ENCODE data around the gene PHLDB3. TPM values are rescaled to one million over a fixed set of nuclear protein-coding genes. Genes with fewer than 3 reads are reported as not detected.
A peak's percentile ranks its signal among the peaks of the same experiment; 100 is the strongest.

The PHLDB3 gene
- total RNA-seq, 1 experiment from 2014 or later: 33.1 TPM

DNA sequence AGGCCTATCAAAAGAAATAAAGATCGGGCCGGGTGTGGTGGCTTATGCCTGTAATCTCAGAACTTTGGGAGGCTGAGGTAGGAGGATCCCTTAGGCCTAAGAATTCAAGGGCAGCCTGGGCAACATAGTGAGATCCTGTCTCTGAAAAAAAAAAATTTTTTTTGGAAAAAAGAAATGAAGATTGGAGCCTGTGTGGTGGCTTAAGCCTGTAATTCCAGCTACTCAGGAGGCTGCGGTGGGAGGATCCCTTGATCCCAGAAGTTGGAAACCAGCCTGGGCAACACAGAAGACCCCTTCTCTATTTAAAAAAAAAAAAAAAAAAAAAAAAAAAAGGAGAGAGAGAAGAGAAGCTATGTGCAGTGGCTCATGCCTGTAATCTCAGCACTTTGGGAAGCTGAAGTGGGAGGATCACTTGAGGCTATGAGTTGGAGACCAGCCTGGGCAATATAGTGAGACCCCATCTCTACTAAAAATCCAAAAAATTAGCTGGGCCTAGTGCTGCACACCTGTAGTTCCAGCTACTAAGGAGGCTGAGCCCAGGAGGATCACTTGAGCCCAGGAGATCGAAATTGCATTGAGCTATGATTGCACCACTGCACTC, 24.5 kb downstream of the PHLDB3 start:
- BruUV-seq (replicated peaks): no TSS peak
- H3K36me3 ChIP-seq (ENCODE audit: control insufficient read depth, insufficient read depth, low read length): no peaks in the 10 kb centered on the region
- POLR2A ChIA-PET: interaction anchor here (0.9 kb wide), 1 partner anchor 39 kb away, joined by 4 read pairs; no protein-coding TSS in a partner anchor
- no peak for DNase-seq
- Mint-ChIP-seq H3K4me1 (ENCODE audit: low read depth, unreplicated experiment) (peaks cover 6% of the 10 kb centered on the region), H3K9me3 (ENCODE audit: unreplicated experiment) (no peaks in the 10 kb centered on the region), H3K4me3 (ENCODE audit: unreplicated experiment) (no peak overlapping the region), H3K27me3 (ENCODE audit: insufficient read depth, unreplicated experiment) (no peaks in the 10 kb centered on the region), H3K27ac (ENCODE audit: unreplicated experiment) (no peak overlapping the region), H3K36me3 (ENCODE audit: insufficient read depth, unreplicated experiment) (peaks cover 16% of the 10 kb centered on the region)
- H3K9me3 ChIP-seq: no peaks in the 10 kb centered on the region
- H3K4me3 ChIP-seq (ENCODE audit: low read depth, low read length): no peak overlapping the region
- intact Hi-C loops (cut with micrococcal nuclease; ENCODE audit: unreplicated experiment): no loop called here
- CTCF ChIA-PET: interaction anchor here (1.6 kb wide), 1 partner anchor 39 kb away, joined by 4 read pairs; no protein-coding TSS in a partner anchor
- peaks cover 9% of the 10 kb centered on the region for H3K4me1 ChIP-seq
- TF ChIP-seq, protein P1, sequence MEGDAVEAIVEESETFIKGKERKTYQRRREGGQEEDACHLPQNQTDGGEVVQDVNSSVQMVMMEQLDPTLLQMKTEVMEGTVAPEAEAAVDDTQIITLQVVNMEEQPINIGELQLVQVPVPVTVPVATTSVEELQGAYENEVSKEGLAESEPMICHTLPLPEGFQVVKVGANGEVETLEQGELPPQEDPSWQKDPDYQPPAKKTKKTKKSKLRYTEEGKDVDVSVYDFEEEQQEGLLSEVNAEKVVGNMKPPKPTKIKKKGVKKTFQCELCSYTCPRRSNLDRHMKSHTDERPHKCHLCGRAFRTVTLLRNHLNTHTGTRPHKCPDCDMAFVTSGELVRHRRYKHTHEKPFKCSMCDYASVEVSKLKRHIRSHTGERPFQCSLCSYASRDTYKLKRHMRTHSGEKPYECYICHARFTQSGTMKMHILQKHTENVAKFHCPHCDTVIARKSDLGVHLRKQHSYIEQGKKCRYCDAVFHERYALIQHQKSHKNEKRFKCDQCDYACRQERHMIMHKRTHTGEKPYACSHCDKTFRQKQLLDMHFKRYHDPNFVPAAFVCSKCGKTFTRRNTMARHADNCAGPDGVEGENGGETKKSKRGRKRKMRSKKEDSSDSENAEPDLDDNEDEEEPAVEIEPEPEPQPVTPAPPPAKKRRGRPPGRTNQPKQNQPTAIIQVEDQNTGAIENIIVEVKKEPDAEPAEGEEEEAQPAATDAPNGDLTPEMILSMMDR (IDR thresholded peaks at IDR 0.05; ENCODE audit: insufficient read depth in 1 of 2, low read depth in 1 of 2, low read length in 1 of 2, severe bottlenecking in 1 of 2, unreplicated experiment in 1 of 2): no peak
- no peaks in the 10 kb centered on the region for H3K27me3 ChIP-seq (replicated peaks; ENCODE audit: control insufficient read depth, insufficient read depth, low read length)

DNA sequence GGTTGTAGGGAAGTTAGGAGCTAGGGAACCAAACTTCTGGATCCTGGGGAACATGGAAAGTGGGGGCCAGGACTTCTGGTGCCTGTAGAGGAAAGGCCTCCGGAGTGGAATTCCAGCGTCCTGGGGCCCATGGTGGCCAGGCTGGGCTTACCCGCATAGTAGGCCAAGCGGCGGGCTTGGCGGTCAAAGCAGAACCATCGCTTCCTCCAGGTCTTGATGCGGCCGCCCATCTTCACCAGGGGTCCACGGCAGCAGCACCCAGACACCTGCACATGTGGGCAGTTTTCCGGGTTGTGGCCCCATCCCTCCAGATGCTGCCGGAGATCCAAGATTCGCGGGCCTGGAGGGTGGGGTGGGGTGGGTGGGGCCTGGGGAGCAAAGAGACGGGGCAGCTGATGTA, 25.3 kb downstream of the PHLDB3 start:
- peaks cover 6% of the 10 kb centered on the region for H3K4me1 Mint-ChIP-seq (ENCODE audit: low read depth, unreplicated experiment)
- peaks cover 14% of the 10 kb centered on the region for H3K4me1 ChIP-seq
- no peaks in the 10 kb centered on the region for H3K27me3 Mint-ChIP-seq (ENCODE audit: insufficient read depth, unreplicated experiment)
- intact Hi-C loops (cut with micrococcal nuclease; ENCODE audit: unreplicated experiment): no loop called here
- POLR2A ChIA-PET: no interaction called here
- H3K9me3 Mint-ChIP-seq (ENCODE audit: unreplicated experiment): no peaks in the 10 kb centered on the region
- no peak overlapping the region for H3K4me3 ChIP-seq (ENCODE audit: low read depth, low read length)
- CTCF ChIA-PET: no interaction called here
- BruUV-seq (replicated peaks): no TSS peak
- H3K36me3 ChIP-seq (ENCODE audit: control insufficient read depth, insufficient read depth, low read length): no peaks in the 10 kb centered on the region
- no peak overlapping the region for H3K27ac Mint-ChIP-seq (ENCODE audit: unreplicated experiment)
- H3K9me3 ChIP-seq: no peaks in the 10 kb centered on the region
- H3K27me3 ChIP-seq (replicated peaks; ENCODE audit: control insufficient read depth, insufficient read depth, low read length): no peaks in the 10 kb centered on the region
- H3K4me3 Mint-ChIP-seq (ENCODE audit: unreplicated experiment): no peak overlapping the region
- no peak for DNase-seq
- peaks cover 18% of the 10 kb centered on the region for H3K36me3 Mint-ChIP-seq (ENCODE audit: insufficient read depth, unreplicated experiment)
- TF ChIP-seq, protein P1 (IDR thresholded peaks at IDR 0.05; ENCODE audit: insufficient read depth in 1 of 2, low read depth in 1 of 2, low read length in 1 of 2, severe bottlenecking in 1 of 2, unreplicated experiment in 1 of 2): no peak

DNA sequence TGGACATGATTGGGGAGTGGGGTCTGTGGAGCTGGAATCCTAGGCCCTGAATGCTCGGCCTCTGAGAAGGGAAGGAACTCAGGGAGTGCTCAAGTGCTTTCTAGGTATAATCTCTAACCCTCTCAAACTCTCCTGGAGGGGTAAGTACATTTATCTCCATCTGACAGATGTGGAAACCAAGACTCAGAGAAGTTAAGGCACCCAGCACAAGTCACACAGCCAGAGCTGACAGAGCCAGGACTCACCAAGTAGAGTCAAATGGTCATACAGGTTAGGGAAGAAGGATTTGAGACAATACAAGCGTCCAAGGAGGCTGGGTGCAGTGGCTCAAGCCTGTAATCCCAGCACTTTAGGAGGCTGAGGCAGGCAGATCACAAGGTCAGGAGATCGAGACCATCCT, 26.2 kb downstream of the PHLDB3 start:
- Histone ChIP-seq H3K27me3 (replicated peaks; ENCODE audit: control insufficient read depth, insufficient read depth, low read length) (no peaks in the 10 kb centered on the region), H3K4me1 (peaks cover 14% of the 10 kb centered on the region), H3K36me3 (ENCODE audit: control insufficient read depth, insufficient read depth, low read length) (no peaks in the 10 kb centered on the region), H3K9me3 (no peaks in the 10 kb centered on the region), H3K4me3 (ENCODE audit: low read depth, low read length) (no peak overlapping the region)
- ChIA-PET POLR2A (no interaction called here), CTCF (no interaction called here)
- Mint-ChIP-seq H3K4me3 (ENCODE audit: unreplicated experiment) (no peak overlapping the region), H3K27ac (ENCODE audit: unreplicated experiment) (peak overlapping the region; percentile 11), H3K9me3 (ENCODE audit: unreplicated experiment) (no peaks in the 10 kb centered on the region), H3K36me3 (ENCODE audit: insufficient read depth, unreplicated experiment) (peaks cover 22% of the 10 kb centered on the region), H3K27me3 (ENCODE audit: insufficient read depth, unreplicated experiment) (no peaks in the 10 kb centered on the region), H3K4me1 (ENCODE audit: low read depth, unreplicated experiment) (peaks cover 6% of the 10 kb centered on the region)
- intact Hi-C loops (cut with micrococcal nuclease; ENCODE audit: unreplicated experiment): no loop called here
- DNase-seq: no peak
- TF ChIP-seq, protein P1 (IDR thresholded peaks at IDR 0.05; ENCODE audit: insufficient read depth in 1 of 2, low read depth in 1 of 2, low read length in 1 of 2, severe bottlenecking in 1 of 2, unreplicated experiment in 1 of 2): no peak
- no TSS peak for BruUV-seq (replicated peaks)

Measured in Caco-2 (cell line).